Psoas muscle (tissue), 8 donors: ENCODE data around the gene GNAI3. TPM values are rescaled to one million over a fixed set of nuclear protein-coding genes. Genes with fewer than 3 reads are reported as not detected.

Experiments
- ATAC-seq, 4 donors: fragments of 200-7000 bp; cut with Tn5 transposase; one replicate each; pipeline ENCODE4 v1.9.1; 2020; ENCODE audit warnings: moderate library complexity in 3 of 4, mild to moderate bottlenecking in 2 of 4
- DNase-seq, 2 donors: peaks; one replicate each; pipeline ENCODE4 v3.0.0-alpha.2; 2020
- H3K27ac ChIP-seq: fragments of 200-600 bp; one replicate; pipeline ENCODE4 v1.8.0; 2022
- H3K27me3 ChIP-seq, 3 donors: fragments of 200-600 bp in 1 of 3; one replicate each; pipeline versions ENCODE4 v1.6.1 to v1.8.0; 2013 to 2022; ENCODE audit warnings: low read length in 2 of 3, mild to moderate bottlenecking in 2 of 3, moderate library complexity in 1 of 3; ENCODE audit not compliant: insufficient read depth in 3 of 3
- H3K36me3 ChIP-seq, 2 donors: fragments of 200-600 bp in 1 of 2; one replicate each; pipeline versions ENCODE4 v1.6.1 to v1.8.0; 2013 to 2022; ENCODE audit warnings: low read depth in 1 of 2, mild to moderate bottlenecking in 1 of 2, moderate library complexity in 1 of 2; ENCODE audit not compliant: insufficient read depth in 1 of 2
- H3K4me1 ChIP-seq: fragments of 200-600 bp; one replicate; pipeline ENCODE4 v1.8.0; 2022
- H3K4me3 ChIP-seq: fragments of 200-600 bp; one replicate; pipeline ENCODE4 v1.8.0; 2022; ENCODE audit warnings: mild to moderate bottlenecking
- H3K9me3 ChIP-seq: fragments of 200-600 bp; one replicate; pipeline ENCODE4 v1.8.0; 2022
- WGBS, 3 donors: extraction: QIAGEN DNeasy Blood & Tissue Kit; methylation state at CpG; one replicate each; pipeline versions ENCODE4 v1.1.6 to v1.1.7; 2013; 5-methylcytosine and 5-hydroxymethylcytosine counted together
- intact Hi-C, 2 donors: fragments of 100-400 bp; cut with DNase I; formaldehyde crosslinking; loops; one replicate each; pipeline versions ENCODE4 v1.11.0 to v1.14.2; 2022
- polyA plus RNA-seq, 3 donors: library from polyadenylated mRNA; stranded (reverse); fragments of 200-250 nt; gene quantifications; one replicate each; pipeline ENCODE4 v1.2.3, GENCODE V29; 2013
- total RNA-seq, 4 donors: library from RNA; stranded (reverse); fragmentation: NEBNext Ultra II Directional in 2 of 4; extraction: Animal tissue kit (Norgen Biotek cat#: 25700) in 2 of 4; gene quantifications; one replicate each; pipeline versions ENCODE4 v1.2.1 to v1.2.4, GENCODE V29; 2021 to 2023
- TF ChIP-seq, protein P1 (sequence below): fragments of 200-600 bp; IDR thresholded peaks from one replicate; pipeline ENCODE4 v1.8.0; 2022; ENCODE audit warnings: antibody characterized with exemption
- donor health status: healthy with polysubstance abuse.
- donor health status: DM: no; HTN: no; CAD: no; lungs with moderate emphysema.
- donor health status: Bipolar disorder and iron deficiency.
- donor health status: healthy.
- donor health status: DM: yes; HTN: yes; CAD: no.
- donor health status: DM: no; HTN: no; CAD: no.
- donor health status: DM: no; HTN: no; CAD: no.
- donor health status: DM: yes; HTN: yes; CAD: no.

The GNAI3 gene
- total and polyA plus RNA-seq, 7 donors, result 0.96 to 2.9 (median 1.7) TPM

DNA sequence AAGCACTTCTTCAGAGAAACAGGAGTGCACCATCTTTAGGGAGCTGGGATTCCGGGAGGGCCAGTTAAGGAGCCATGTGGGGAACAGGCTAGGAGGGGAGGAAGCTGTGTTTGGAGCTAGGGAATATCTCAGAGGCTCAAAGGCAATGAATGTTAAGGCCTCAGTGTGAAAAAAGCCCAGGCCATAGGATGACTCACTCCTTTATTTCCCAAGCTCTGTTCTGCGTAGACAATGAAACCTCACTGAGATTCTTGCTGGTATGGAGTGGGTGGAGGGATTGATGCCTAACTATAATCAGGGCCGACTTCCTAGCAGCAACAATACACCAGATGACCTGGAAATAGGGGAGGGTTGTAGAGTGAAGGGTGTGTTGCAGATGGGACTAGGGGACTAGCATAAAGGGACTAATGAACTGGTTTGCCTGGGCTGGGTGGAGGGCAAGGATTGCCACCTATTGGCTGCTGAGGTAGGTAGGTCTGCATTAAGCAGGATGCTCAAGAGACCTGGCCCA lies 68.9 kb downstream of the GNAI3 start:
- Histone ChIP-seq H3K9me3 (no peaks in the 10 kb centered on the region), H3K4me1 (peaks cover 11% of the 10 kb centered on the region), H3K36me3 (no peaks in the 10 kb centered on the region), H3K4me3 (no peak overlapping the region), H3K27me3 (peaks cover 0 to 4% (median 0%) of the 10 kb centered on the region in 3 donors), H3K27ac (no peak overlapping the region)
- intact Hi-C loops, result loop anchor here (5.0 kb wide), 1 partner anchor 70 kb away; the partner anchor contains the start of gene GNAI3 (in 2 of the 2)
- 65 to 77% (median 72%) methylated on average over 3 of the region's 3 CpGs for WGBS, 3 donors
- no peak for ATAC-seq
- DNase-seq, result no peak
- TF ChIP-seq, protein P1, sequence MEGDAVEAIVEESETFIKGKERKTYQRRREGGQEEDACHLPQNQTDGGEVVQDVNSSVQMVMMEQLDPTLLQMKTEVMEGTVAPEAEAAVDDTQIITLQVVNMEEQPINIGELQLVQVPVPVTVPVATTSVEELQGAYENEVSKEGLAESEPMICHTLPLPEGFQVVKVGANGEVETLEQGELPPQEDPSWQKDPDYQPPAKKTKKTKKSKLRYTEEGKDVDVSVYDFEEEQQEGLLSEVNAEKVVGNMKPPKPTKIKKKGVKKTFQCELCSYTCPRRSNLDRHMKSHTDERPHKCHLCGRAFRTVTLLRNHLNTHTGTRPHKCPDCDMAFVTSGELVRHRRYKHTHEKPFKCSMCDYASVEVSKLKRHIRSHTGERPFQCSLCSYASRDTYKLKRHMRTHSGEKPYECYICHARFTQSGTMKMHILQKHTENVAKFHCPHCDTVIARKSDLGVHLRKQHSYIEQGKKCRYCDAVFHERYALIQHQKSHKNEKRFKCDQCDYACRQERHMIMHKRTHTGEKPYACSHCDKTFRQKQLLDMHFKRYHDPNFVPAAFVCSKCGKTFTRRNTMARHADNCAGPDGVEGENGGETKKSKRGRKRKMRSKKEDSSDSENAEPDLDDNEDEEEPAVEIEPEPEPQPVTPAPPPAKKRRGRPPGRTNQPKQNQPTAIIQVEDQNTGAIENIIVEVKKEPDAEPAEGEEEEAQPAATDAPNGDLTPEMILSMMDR, result no peak

DNA sequence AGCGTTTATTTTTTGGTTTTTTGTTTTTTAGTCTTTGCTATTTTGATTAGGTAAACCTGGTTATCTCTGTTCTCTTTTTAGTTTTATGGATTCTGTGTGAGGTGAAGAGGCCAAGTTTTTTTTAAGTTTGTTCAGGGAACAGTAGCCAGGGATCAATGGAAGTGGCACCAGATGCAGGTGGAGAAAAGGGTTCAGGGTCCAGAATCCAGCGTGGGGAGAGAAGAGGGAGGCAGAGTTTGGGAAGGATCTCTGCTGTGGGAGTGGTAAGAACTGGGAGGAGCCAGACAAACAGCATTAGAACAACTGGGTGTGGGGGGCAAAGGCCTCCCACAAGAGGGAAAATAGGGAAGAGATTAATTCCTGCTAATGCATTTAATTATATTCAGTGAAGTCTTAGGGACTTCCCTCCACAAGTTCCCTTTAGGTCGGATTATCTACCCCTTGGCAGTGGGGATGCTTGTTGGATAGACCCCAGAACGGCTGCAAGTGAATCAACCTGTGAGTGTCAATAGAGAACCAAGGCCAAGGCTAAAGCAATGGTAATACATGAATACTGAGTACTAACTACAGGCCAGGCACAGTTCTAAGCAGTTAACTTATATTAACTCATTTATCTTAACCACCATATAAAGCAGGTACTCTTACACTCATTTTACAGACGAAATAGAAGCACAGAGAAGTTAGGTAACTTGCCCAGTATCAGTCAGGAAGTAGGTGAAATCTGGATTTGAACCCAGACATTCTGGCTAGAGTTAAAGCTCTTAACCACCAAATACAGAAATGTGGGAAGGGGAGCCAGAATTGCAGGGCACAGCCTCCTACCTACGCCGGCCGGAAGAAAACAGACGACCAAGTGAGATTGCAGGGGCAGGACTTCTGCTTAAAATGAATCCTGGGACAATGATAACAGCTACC lies 70.5 kb downstream of the GNAI3 start:
- intact Hi-C loops, result loop anchor here (5.0 kb wide), 1 partner anchor 72 kb away; the partner anchor contains the start of gene GNAI3 (in 2 of the 2)
- H3K36me3 ChIP-seq, result no peaks in the 10 kb centered on the region
- WGBS, 3 donors, result 48 to 67% (median 49%) methylated on average over 9 of the region's 9 CpGs
- H3K9me3 ChIP-seq, result no peaks in the 10 kb centered on the region
- peak overlapping the region; percentile 70 for H3K27ac ChIP-seq
- H3K27me3 ChIP-seq, result peaks cover 0 to 4% (median 0%) of the 10 kb centered on the region in 3 donors
- H3K4me1 ChIP-seq, result peaks cover 11% of the 10 kb centered on the region
- TF ChIP-seq, protein P1, result no peak
- H3K4me3 ChIP-seq, result peak overlapping the region; percentile 78
- DNase-seq, result no peak
- ATAC-seq, result no peak

DNA sequence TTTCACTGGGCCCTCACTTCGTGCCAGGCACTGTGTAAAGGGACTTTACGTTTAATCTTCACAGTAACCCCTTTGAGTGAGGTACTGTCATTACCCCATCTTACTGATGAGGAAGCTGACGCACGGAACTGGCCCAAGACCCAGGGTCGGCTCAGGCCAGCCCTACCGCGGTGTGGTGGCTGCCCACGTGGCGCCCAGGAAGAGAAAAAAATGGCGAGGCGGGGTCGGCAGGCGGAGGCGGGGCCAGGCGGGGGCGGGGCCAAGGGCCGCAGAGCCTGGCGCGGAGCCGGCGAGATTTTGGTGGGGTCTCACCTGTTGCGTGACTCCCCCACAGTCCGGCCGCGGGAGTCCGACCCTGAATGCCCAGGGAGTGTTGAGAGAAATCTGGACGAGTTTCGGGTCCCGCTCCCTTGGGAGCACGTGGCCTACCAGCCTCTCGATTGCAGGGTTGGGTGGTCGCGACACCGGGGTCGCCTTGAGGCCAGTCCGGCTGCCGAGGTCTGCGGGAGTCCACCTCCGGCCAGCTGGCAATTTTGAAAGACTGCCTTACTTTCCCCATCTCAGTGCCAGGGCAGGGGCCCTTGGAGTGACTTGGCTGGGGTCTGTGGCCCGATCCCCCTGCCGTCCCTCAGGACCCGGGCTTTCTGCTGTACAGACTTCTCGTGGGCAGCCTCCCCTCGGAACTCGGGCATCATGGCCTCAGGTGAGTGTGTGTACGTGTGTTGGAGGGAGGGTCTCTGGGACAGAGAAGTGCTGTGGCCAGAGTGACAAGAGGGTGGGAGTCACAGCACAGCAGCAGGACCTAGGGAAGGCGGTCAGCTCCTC lies 71.4 kb downstream of the GNAI3 start, which contains the start of the genes AMPD2 and GNAT2:
TSS of gene AMPD2 (plus strand) at position 262 of the 825 bp plus-strand sequence. CDS start 1,339 bp downstream, outside the sequence.
TSS of gene GNAT2 (minus strand) at position 41 of the 825 bp plus-strand sequence. CDS start 6,746 bp downstream, outside the sequence.
- peak; percentile 84 to 91 (median 88) for ATAC-seq
- intact Hi-C loops, result loop anchor here (5.0 kb wide), 1 partner anchor 72 kb away; the partner anchor contains the start of gene GNAI3 (in 2 of the 2)
- H3K27me3 ChIP-seq, result peaks cover 0 to 4% (median 1%) of the 10 kb centered on the region in 3 donors
- no peaks in the 10 kb centered on the region for H3K9me3 ChIP-seq
- peak; percentile 86 to 93 for DNase-seq
- TF ChIP-seq, protein P1, result no peak
- 1% methylated on average over 44 to 47 of the region's 47 CpGs for WGBS, 3 donors
- peak within 1 kb of the TSS; percentile 78 for H3K4me3 ChIP-seq
- H3K27ac ChIP-seq, result peak within 1 kb of the TSS; percentile 70
- H3K36me3 ChIP-seq, result no peaks in the 10 kb centered on the region
- peaks cover 11% of the 10 kb centered on the region for H3K4me1 ChIP-seq

DNA sequence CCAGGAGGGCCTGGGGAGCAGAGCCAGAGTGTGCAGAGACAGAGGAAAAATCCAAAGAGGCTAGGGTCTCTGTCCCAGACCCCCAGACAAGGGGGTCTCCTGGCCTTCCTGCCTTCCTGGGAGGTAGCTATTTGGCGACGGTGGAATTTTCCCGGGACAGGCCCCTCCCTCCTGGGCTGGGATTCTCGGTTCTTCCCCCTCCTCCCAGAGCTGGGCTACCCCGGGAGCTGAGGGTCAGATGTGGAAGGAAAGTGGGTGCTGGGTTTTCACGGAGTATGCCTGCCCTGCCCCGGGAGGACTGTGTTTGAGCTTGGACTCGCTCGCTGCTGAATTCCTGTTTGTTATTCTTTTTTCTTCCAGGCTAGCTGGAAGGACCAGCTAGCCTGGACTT lies 72.0 kb downstream of the GNAI3 start:
- no peaks in the 10 kb centered on the region for H3K9me3 ChIP-seq
- intact Hi-C loops, result no loop called here
- H3K4me1 ChIP-seq, result peaks cover 11% of the 10 kb centered on the region
- H3K36me3 ChIP-seq, result no peaks in the 10 kb centered on the region
- H3K4me3 ChIP-seq, result peak overlapping the region; percentile 78
- peaks cover 0 to 4% (median 1%) of the 10 kb centered on the region in 3 donors for H3K27me3 ChIP-seq
- 1 to 4% (median 1%) methylated on average over 7 to 9 of the region's 9 CpGs for WGBS, 3 donors
- ATAC-seq (peak; percentile 14 to 58 (median 38)), DNase-seq (peak in 1 of 2 donors; percentile 66)
- peak overlapping the region; percentile 70 for H3K27ac ChIP-seq
- TF ChIP-seq, protein P1, result no peak
